ENCODE measurements around the gene PPP1R9B.

DNA sequence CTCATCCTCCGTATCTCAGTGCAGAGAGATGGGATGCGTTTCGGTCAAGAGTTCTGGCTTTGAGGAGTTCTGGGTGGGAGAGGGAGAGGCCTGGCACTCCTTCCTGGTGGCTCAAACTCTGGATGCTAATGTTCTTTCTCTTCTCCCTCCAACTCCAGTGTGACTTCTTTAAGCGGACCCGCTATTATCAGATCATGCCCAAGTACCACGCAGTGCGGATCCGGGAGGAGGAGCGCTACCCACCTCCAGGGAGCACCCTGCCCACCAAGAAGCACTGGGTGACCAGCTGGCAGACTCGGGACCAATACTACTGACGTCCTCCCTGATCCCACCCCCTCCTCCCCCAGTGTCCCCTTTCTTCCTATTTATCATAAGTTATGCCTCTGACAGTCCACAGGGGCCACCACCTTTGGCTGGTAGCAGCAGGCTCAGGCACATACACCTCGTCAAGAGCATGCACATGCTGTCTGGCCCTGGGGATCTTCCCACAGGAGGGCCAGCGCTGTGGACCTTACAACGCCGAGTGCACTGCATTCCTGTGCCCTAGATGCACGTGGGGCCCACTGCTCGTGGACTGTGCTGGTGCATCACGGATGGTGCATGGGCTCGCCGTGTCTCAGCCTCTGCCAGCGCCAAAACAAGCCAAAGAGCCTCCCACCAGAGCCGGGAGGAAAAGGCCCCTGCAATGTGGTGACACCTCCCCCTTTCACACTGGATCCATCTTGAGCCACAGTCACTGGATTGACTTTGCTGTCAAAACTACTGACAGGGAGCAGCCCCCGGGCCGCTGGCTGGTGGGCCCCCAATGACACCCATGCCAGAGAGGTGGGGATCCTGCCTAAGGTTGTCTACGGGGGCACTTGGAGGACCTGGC, 61.3 kb downstream of the PPP1R9B start:
- TF ChIP-seq EZH2 (IDR thresholded peaks at IDR 0.05), result no peak
- TF ChIP-seq POLR2AphosphoS5 (IDR thresholded peaks at IDR 0.05; ENCODE audit: borderline replicate concordance, low read depth, low read length), result no peak
